Left lobe of liver (tissue), 2 donors: ENCODE measurements around the gene DKKL1. TPM values are rescaled to one million over a fixed set of nuclear protein-coding genes. Genes with fewer than 3 reads are reported as not detected.
"Not testable (repeated sequence)": the region's sequence is repeated elsewhere in the genome, so short reads cannot be mapped to it uniquely, and the experiment has no call there.

Experiments
- ATAC-seq: fragments of 200-7000 bp; cut with Tn5 transposase; one replicate; pipeline ENCODE4 v1.9.1; 2020; ENCODE audit warnings: mild to moderate bottlenecking, moderate library complexity
- DNase-seq: peaks from one replicate; pipeline ENCODE4 v3.0.0-alpha.2; 2020; ENCODE audit warnings: low spot score
- total RNA-seq: library from RNA; stranded (reverse); gene quantifications from one replicate; pipeline ENCODE4 v1.2.1, GENCODE V29; 2021
- donor health status: DM: no; HTN: no; CAD: no; lungs with moderate emphysema.
- donor health status: DM: no; HTN: yes; CAD: no.

The DKKL1 gene
- not detected for total RNA-seq

DNA sequence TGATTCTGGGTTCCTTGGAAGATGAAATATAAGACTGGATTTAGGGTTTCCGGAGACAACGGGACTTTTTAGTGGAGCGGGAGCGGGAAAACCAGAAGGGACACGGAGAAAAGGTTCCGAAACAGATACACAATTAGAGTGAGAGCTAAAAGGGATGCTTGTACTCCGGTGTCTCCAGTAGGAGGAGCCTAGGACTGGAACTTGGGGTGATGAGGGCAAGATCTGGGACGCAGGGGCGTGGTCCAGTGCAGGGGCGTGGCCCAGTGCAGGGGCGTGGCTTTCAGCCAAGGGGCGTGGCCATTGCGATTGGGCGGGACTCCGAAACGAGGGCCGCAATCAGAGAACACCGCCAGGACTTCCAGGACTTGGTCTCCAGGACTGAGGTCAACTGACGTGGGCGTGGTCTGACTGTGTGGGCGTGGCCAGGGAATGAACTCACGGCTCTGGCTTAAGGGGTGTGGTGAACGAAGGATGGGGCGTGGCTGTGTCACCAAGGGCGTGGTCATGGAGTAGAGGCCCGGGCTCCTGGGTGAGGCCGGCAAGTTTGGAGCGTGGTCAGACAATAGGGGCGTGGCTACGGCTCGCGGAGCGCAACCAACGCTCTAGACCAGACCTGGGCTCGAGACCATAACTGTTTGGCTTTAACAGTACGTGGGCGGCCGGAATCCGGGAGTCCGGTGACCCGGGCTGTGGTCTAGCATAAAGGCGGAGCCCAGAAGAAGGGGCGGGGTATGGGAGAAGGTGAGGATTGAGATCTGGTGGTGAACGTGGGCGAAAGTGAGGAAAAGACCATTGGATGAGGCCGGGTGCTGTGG lies at the start of gene DKKL1:
Gene DKKL1, plus strand, starts transcription at position 610 of the 815 bp plus-strand sequence. Its CDS starts 122 bp downstream, at position 732.
- peak; percentile 98 for DNase-seq
- peak; percentile 86 for ATAC-seq

DNA sequence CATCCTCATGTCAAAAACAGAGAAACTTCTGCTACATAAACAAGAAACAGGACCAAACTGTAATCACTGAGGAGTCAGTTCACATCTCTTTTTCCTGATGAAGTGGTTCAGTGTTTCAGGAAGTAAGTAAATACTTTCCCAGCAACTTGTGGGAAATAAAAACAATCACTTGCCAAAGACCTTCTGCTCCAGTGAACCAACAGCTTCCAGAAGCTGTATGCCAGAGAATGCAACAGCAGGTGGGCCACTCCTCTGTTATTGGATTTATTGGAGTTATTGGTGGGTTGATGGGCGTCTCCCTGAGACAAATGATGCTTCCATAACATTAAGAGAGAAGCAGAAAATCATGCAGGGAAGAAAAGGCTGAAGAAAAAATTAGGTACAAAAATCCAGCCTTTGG lies 48.6 kb upstream of the DKKL1 start:
- ATAC-seq = no peak
- no peak for DNase-seq

DNA sequence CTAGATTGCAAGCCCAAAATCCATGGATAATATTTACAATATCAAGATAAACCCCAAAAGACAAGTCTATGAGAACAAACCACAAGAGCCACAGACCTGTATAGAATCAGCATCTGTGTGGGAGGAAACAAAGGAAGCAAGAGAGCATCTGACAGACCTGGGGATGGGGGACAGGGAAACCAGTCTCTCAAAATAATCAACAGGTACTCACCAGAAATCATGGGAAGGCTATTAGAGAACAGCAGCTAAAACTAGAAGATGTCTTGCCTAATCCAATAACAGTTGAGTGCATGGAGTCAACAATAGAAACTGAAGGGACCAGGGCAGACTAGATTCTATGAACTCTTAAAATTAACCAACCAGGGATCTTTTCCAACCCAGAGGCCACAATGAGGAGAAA lies 47.4 kb upstream of the DKKL1 start:
- DNase-seq (no peak), ATAC-seq (no peak)

DNA sequence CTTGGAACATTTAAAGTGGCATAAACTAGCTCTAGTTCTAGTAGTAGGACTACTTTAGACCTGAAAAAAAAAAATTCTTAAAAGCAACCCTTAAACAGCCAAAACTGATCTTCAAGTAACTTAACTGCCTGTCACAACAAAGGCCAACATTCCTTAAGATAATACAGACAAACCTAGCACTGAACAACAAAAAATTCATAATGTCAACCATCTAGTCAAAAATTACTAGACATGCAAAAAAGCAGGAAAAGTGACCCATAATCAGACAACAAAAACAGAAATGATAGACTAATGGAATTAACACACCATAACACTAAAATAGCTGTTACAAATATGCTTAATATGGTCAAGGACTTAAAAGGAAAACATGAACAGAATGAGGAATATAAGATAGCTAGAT lies 45.4 kb upstream of the DKKL1 start:
- DNase-seq = no peak
- ATAC-seq = no peak

DNA sequence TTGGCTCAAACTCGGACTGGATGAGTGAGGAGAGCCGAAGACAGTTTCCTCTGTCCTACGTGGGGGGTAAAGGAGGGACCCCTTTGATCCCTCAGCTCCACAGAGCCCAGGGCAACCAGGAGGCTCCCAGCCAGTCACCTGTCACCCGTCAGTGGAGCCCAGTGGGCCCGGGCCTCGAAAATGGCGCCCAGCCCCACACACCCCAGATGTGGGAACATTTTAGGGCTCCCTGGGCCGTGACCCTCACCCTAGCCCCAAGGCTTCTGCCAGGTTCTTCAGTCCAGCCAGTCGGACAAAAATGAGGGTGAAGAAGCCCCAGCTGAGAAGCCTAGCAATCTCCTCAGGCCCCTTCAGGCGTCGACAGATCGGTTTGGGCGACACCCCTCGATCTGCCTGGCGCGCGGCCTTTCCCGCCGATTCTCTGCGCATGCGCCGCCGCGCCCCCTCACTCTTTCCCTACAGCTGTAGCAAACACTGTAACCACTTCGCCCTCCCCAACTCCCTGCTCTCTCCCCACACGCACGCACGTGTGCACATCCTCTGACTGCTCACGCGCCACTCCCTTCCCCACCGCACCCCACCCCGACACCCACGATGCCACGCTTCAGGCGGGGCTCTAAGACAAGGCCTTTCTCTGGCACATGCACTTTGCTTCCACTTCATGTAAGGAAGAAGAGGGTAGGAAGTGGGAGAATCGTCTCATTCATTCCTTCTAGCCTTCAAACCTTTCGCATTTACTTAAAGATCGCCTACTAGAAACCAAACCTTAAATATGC lies 38.7 kb upstream of the DKKL1 start, which contains the start of gene SLC6A16:
Gene SLC6A16, minus strand, starts transcription at position 391 of the 776 bp plus-strand sequence. CDS start 13,844 bp downstream, outside the sequence.
- ATAC-seq = no peak
- peak; percentile 44 for DNase-seq

DNA sequence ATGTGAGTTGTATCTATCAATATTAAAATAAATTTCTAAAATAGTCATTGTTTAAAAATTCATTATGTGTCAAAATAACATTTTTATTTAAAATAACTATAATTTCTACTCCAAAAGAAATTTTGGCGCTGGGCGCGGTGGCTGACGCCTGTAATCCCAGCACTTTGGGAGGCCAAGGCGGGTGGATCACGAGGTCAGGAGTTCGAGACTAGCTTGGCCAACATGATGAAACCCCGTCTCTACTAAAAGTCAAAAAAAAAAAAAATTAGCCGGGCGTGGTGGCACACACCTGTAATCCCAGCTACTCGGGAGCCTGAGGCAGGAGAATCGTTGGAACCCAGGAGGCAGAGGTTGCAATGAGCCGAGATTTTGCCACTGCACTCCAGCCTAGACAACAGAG lies 37.9 kb upstream of the DKKL1 start:
- DNase-seq = peak; percentile 4
- ATAC-seq = not testable (repeated sequence)

DNA sequence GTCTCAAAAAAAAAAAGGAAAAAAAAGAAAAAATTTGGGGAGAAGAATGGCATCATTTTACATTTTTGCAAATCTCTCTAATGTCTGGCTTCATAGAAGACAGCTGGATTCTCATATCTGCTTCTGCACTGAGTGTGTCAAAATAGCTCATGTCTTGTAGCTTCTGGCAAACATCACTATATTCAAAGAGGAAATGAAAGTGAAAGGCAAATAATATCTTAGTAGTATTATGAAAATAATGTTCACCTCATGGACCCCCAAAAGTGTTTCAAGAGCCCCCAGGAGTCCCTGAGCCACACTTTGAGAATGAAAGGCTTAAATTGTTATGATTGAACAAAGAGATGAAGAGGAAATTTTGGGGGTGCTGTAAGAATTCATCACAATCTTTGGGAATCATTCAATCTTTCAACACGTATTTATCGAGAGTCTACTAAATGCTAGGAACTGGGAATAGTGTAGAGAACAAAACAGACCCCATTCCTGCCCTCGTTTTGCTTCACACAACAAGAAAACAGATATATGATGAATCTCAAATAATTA lies 37.4 kb upstream of the DKKL1 start:
- ATAC-seq = no peak
- DNase-seq = no peak

DNA sequence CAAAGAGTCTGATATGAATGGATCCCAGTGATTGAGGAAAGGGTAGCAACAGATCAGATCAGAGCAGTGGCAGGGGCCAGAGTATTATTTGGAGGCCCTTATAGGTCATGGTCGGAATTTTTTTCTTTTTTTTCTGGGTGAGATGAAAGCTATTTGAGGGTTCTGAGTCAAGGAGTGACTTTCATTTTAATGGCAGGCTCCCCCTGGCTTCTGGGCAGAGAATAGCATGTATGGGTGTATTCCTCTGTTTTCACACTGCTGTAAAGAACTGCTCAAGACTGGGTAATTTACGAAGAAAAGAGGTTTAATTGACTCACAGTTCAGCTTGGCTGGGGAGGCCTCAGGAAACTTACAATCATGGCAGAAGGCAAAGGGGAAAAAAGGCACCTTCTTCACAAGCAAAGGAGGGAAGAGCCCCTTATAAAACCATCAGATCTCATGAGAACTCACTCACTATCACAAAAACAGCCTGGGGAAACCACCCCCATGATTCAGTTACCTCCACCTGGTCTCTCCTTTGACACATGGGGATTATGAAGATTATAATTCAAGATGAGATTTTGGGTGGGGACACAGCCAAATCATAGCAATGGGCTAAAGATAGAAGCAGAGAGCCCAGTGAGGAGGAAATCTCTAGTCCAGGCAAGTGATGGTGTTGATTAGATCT lies 35.7 kb upstream of the DKKL1 start:
- DNase-seq (peak; percentile 35), ATAC-seq (peak; percentile 54)

DNA sequence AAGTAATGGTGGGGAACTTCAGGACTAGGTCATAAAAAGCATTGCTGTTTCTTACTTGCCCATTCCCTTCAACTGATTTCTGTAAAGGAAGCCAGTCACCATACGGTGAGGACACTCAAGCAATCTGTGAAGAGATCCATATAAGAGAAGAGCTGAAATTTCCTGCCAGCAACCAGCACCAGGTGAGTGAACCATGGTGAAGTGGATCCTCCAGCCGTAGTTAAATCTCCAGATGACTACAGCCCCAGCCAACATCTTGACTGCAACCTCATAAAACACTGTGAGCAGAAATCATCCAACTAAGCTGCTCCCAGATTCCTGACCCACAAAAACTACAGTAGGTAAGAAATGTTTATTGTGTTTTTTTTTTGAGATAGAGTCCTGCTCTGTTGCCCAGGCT lies 34.9 kb upstream of the DKKL1 start:
- ATAC-seq (no peak), DNase-seq (peak; percentile 30)

DNA sequence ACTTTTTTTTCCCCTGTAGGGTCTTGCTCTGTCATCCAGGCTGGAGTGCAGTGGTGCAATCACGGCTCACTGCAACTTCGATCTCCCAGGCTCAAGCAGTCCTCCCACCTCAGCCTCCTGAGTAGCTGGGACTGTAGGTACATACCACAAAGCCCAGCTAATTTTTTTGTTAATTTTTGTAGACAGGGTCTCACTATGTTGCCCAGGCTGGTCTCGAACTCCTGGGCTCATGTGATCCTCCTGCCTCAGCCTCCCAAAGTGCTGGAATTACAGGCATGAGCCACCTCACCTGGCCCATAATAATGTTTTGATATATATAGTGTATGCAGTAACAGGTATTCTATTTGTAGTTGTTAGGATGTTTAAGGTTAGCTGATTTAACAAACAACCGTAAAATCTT lies 32.5 kb upstream of the DKKL1 start:
- peak; percentile 31 for DNase-seq
- not testable (repeated sequence) for ATAC-seq

DNA sequence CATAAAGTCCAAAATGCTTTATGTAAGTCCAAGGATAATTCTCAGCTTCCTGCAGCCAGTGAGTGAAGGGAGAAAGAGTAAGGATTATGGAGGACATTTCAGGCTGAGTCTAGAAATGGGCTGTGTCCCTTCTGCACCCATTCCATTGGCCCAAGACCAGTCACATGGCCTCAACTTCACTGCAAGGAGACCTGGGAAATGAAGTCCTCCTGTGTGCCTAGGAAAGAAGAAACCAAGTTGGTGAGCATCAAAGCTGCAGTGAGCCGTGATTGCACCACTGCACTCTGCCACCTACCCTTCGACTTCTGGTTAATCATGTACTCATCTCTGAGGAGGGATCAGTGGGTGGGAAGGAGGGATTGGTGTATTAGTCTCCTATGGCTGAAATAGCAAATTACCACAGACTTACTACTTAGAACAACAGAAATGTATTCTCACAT lies 32.0 kb upstream of the DKKL1 start:
- peak; percentile 79 for DNase-seq
- peak; percentile 95 for ATAC-seq

DNA sequence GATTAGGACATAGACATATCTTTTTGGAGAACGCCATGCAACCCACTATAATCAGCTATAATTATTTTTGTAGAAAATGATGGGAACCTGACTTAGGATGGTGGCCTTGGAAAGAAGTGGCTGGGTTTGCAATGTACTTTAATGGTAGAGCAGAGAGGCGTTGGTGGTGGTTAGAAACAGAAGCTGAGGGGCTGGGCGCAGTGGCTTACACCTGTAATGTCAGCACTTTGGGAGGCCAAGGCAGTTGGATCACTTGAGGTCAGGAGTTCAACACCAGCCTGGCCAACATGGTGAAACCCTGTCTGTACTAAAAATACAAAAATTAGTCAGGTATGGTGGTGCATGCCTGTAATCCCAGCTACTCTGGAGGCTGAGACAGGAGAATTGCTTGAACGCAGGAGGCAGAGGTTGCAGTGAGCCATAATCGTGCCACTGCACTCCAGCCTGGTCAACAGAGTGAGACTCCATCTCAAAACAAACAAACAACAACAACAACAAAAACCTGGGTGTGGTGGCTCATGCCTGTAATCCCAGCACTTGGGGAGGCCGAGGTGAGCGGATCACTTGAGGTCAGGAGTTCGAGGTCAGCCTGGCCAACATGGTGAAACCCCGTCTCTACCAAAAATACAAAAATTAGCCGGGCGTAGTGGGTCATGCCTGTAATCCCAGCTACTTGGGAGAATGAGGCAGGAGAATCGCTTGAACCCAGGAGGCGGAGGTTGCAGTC lies 30.8 kb upstream of the DKKL1 start:
- not testable (repeated sequence) for ATAC-seq
- DNase-seq = peak; percentile 42

DNA sequence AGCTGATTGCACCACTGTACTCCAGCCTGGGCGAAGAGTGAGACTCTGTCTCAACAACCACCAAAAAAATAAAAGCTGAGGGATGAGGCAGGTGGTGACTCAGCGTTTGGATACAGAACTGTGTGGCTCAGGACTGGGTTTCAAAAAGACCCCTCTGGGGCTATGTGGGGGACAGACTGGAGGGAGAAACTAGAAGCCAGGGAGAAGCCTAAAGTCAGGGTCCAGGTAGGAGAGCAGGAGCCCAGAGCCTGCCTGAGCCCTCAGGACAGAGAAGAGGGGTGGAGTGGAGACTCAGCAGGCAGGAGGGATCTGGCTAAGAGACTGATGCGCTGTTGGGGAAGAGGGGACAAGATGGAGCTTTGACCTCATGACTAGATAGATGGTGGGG lies 30.3 kb upstream of the DKKL1 start:
- no peak for ATAC-seq
- no peak for DNase-seq

DNA sequence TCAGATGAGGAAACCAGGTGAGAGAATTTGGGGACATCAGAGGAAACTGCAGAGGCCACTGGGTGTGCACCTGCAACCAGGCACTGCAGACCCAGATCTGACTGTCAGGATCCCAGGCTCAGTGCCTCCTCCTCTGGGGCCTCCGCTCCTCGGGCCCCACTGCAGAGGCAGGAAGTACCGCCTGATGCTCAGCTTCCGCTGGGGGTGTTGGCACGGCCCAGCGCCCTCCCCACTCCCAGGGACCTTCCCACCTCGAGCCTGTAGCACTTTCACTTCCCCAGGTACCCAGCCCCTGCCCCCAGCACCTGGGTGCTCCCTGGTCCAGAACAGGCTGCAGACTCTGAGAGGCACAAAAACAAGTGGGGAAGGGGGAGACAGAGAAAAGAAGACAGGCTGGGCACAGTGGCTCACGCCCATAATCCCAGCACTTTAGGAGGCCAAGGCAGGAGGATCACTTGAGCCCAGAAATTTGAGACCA lies 29.8 kb upstream of the DKKL1 start:
- ATAC-seq (no peak), DNase-seq (peak; percentile 50)

DNA sequence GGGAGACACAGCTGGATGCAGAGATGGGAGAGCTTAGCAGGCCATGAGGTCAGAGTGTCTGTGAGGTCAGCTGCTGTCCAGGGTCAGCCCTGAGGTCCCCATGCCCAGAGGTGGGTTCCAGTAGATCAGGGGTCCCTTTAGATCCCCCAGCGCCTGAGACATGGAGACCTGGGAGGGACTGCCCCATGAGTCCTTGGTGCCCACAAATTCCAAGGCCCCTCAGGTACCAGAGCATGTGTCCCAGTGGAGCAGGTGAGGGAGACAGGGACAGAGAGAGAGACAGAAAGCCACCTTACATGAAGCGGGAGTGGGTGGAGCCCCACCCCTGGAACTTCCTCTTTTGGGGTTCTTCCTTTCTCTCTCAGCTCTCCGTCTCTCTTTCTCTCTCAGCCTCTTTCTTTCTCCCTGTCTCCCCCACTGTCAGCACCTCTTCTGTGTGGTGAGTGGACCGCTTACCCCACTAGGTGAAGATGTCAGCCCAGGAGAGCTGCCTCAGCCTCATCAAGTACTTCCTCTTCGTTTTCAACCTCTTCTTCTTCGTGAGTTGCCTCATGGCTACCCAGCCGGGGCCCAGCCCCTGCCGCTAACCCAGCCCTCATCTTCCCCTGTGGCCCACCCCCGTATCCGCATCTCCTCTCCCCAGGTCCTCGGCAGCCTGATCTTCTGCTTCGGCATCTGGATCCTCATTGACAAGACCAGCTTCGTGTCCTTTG lies 28.4 kb upstream of the DKKL1 start, which contains the start of gene CD37:
Gene CD37, plus strand, starts transcription at position 336 of the 713 bp plus-strand sequence. Its CDS starts 135 bp downstream, at position 471.
- ATAC-seq (no peak), DNase-seq (peak; percentile 45)

DNA sequence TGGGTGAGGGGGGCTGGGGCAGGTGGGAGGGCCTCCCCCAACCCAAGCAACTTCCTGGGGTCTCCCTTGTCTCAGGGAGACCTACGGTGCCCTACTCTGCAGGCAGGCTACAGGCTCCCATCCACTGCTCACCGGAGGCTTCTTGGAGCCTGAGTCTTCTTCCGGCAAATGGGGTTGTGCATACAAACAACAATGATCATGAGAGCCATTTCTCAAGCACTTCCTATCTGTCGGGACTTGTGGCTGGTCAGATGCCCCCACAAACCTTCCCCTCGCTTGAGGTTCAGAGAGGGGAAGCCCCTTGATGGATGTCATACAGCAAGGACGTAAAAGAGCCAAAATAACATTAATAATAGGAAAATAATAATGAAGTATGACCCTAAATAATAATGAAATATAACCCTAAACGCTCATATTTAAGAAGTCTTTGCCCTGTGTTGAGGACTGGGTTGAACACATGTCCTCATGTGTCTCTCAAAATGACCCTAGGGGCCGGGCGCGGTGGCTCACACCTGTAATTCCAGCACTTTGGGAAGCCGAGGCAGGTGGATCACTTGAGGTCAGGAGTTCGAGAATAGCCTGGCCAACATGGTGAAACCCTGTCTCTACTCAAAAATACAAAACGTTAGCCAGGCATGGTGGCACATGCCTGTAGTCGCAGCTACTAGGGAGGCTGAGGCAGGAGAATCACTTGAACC lies 27.7 kb upstream of the DKKL1 start:
- DNase-seq = peak; percentile 42

DNA sequence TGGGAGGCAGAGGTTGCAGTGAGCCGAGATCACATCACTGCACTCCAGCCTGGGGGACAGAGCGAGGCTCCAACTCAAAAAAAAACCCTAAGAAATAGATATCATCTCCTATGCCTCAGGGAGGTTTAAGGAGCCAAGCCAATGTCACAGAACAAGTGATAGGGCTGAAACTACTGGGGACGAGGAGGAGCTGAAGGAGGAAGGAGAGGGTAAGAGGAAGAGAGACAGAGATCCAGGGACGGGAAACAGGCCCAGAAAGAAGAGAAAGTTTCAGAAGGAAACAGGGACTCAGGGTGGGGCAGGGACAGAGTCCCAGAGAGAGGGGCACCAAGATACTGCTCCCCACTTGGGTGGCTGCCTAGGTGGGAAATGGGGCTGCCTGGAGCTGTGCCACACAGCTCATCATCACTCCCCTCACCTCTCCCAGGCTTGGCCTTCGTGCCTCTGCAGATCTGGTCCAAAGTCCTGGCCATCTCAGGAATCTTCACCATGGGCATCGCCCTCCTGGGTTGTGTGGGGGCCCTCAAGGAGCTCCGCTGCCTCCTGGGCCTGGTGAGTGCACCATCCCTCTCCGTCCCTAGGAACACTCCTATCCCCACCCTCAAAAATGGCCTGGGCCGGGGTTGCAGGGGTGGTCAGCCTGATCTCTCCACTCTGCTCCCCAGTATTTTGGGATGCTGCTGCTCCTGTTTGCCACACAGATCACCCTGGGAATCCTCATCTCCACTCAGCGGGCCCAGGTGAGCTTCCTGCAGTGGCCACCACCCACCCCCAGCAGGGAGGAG lies 27.0 kb upstream of the DKKL1 start:
- DNase-seq = peak; percentile 44
- ATAC-seq = no peak

More for the DNA sequence above, 27.7 kb upstream of the DKKL1 start:
- no peak for ATAC-seq
